HepG2 (cell line): ENCODE measurements around the gene TTBK1. TPM values are rescaled to one million over a fixed set of nuclear protein-coding genes. Genes with fewer than 3 reads are reported as not detected.

Experiments
- HHEX ChIP-seq: IDR thresholded peaks from 2 replicates; pipeline ENCODE4 v1.6.1; 2016; ENCODE audit warnings: control low read depth
- IKZF1 ChIP-seq: fragments of 450-650 bp; IDR thresholded peaks from 2 replicates; pipeline ENCODE4 v1.7.1; 2016
- PHB2 ChIP-seq: fragments of 450-650 bp; IDR thresholded peaks from 2 replicates; pipeline ENCODE4 v1.6.1; 2018; ENCODE audit not compliant: partially characterized antibody
- RFX3 ChIP-seq: IDR thresholded peaks from 2 replicates; pipeline ENCODE4 v1.6.1; 2016; ENCODE audit warnings: missing biosample characterization, missing genetic modification reagents
- RORA ChIP-seq: sonication (generic); formaldehyde crosslinking; IDR thresholded peaks from 2 replicates; pipeline ENCODE4 v1.5.0; 2020; ENCODE audit warnings: mild to moderate bottlenecking, missing genetic modification reagents, moderate library complexity
- SP5 ChIP-seq: IDR thresholded peaks from 2 replicates; pipeline ENCODE4 v1.6.1; 2016; ENCODE audit warnings: low read depth, borderline replicate concordance
- SRSF9 ChIP-seq: fragments of 200-400 bp; formaldehyde crosslinking; IDR thresholded peaks from 2 replicates; pipeline ENCODE4 v1.6.1; 2018; ENCODE audit warnings: borderline replicate concordance, mild to moderate bottlenecking, low read depth, low read length; ENCODE audit not compliant: insufficient read depth, poor library complexity, severe bottlenecking
- ZFP1 ChIP-seq: IDR thresholded peaks from 2 replicates; pipeline ENCODE4 v1.6.1; 2016
- ZMAT3 ChIP-seq: sonication (generic); formaldehyde crosslinking; conservative IDR thresholded peaks from 2 replicates; pipeline ENCODE4 v1.7.0; 2021; ENCODE audit warnings: missing genetic modification reagents
- ZNF589 ChIP-seq: sonication (generic); formaldehyde crosslinking; conservative IDR thresholded peaks from 2 replicates; pipeline ENCODE4 v1.8.0; 2022; ENCODE audit warnings: mild to moderate bottlenecking, moderate library complexity, missing genetic modification reagents
- ZNF75D ChIP-seq: sonication (generic); formaldehyde crosslinking; IDR thresholded peaks from 2 replicates; pipeline ENCODE4 v1.8.1; 2023; ENCODE audit warnings: missing genetic modification reagents, mild to moderate bottlenecking, borderline replicate concordance
- polyA plus RNA-seq, 8 experiments: library from polyadenylated mRNA; depleted of rRNA in 3 of 8; stranded (reverse) in 7 of 8; unstranded in 1 of 8; fragments of >200 nt; fragmentation: Illumina TruSeq in 4 of 8; extraction: Trizol in 4 of 8; gene quantifications; 2 replicates each; pipeline versions ENCODE4 v1.2.1 to v1.2.3, GENCODE V29; 2011 to 2016; ENCODE audit warnings: low read depth in 4 of 8, missing spikeins in 1 of 8, mixed read lengths in 1 of 8; ENCODE audit not compliant: insufficient read depth in 1 of 8
- total RNA-seq, 5 experiments: library from RNA; depleted of rRNA; stranded (reverse); fragments of >200 nt; fragmentation: Illumina TruSeq; extraction: Trizol; gene quantifications; 2 replicates each; pipeline ENCODE4 v1.2.3, GENCODE V29; 2016; ENCODE audit warnings: low read depth in 1 of 5
- TF ChIP-seq, protein P1 (sequence below), 2 experiments: fragments of 450-650 bp in 1 of 2; sonication (generic) in 1 of 2; formaldehyde crosslinking in 1 of 2; IDR thresholded peaks; 2 replicates each; pipeline versions ENCODE4 v1.6.1 to v1.8.0; 2016 to 2022; ENCODE audit warnings: antibody characterized with exemption in 1 of 2, mild to moderate bottlenecking in 1 of 2, missing genetic modification reagents in 1 of 2
- TF ChIP-seq, protein P2 (sequence below): sonication (generic); formaldehyde crosslinking; IDR thresholded peaks from 2 replicates; pipeline ENCODE4 v1.4.0; 2020; ENCODE audit warnings: low read depth, missing genetic modification reagents
- TF ChIP-seq, protein P3 (sequence below): sonication (generic); formaldehyde crosslinking; IDR thresholded peaks from 2 replicates; pipeline ENCODE4 v1.4.0; 2020; ENCODE audit warnings: missing genetic modification reagents

The TTBK1 gene
- total and polyA plus RNA-seq, 2 of the 13 experiments (the other 11 are each of a cell fraction or from before 2014, with no cell fraction given), result 0.24 to 0.33 TPM

DNA sequence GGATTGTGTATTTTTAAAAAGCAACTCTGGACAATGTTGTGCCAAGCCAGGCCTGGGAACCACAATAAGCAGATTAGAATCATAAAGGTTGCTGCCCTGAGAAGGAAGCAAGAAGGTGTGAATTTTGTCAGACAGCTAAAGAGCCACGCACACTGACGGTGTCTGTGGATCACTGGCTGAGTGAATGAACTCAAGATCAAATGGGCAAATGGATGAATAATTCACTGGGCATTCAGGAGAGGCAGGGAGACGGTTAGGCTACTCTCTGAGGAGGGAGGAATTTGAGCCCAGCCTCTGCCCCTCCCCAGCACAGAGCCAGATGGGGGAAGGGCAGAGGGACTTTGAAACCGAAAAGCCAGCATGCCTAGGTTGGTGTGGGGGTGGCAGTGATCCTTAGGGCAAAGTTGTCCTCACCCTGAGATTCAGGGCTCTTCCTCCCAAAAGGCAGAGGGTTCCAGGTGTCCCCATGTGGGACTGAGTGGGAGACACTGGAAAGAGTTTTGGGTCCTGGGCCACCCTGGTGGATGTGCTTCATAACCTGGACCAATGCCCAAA, 35.3 kb downstream of the TTBK1 start (continued):
- TF ChIP-seq, protein P1, sequence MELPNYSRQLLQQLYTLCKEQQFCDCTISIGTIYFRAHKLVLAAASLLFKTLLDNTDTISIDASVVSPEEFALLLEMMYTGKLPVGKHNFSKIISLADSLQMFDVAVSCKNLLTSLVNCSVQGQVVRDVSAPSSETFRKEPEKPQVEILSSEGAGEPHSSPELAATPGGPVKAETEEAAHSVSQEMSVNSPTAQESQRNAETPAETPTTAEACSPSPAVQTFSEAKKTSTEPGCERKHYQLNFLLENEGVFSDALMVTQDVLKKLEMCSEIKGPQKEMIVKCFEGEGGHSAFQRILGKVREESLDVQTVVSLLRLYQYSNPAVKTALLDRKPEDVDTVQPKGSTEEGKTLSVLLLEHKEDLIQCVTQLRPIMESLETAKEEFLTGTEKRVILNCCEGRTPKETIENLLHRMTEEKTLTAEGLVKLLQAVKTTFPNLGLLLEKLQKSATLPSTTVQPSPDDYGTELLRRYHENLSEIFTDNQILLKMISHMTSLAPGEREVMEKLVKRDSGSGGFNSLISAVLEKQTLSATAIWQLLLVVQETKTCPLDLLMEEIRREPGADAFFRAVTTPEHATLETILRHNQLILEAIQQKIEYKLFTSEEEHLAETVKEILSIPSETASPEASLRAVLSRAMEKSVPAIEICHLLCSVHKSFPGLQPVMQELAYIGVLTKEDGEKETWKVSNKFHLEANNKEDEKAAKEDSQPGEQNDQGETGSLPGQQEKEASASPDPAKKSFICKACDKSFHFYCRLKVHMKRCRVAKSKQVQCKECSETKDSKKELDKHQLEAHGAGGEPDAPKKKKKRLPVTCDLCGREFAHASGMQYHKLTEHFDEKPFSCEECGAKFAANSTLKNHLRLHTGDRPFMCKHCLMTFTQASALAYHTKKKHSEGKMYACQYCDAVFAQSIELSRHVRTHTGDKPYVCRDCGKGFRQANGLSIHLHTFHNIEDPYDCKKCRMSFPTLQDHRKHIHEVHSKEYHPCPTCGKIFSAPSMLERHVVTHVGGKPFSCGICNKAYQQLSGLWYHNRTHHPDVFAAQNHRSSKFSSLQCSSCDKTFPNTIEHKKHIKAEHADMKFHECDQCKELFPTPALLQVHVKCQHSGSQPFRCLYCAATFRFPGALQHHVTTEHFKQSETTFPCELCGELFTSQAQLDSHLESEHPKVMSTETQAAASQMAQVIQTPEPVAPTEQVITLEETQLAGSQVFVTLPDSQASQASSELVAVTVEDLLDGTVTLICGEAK (IDR thresholded peaks at IDR 0.05), result no peak
- TF ChIP-seq, protein P1 (CRISPR knock-in tag; IDR thresholded peaks at IDR 0.05), result no peak
- TF ChIP-seq SRSF9 (no peak), ZNF75D (CRISPR knock-in tag) (no peak), PHB2 (no peak), IKZF1 (no peak), ZNF589 (CRISPR knock-in tag) (no peak), HHEX (CRISPR knock-in tag) (no peak), SP5 (CRISPR knock-in tag) (peak; percentile 87; the same call in 1 of the 2 replicates), RORA (CRISPR knock-in tag) (no peak), ZMAT3 (CRISPR knock-in tag) (peak; percentile 26; the same call in 1 of the 2 replicates), RFX3 (CRISPR knock-in tag) (no peak), ZFP1 (CRISPR knock-in tag) (no peak)
- TF ChIP-seq, protein P2, sequence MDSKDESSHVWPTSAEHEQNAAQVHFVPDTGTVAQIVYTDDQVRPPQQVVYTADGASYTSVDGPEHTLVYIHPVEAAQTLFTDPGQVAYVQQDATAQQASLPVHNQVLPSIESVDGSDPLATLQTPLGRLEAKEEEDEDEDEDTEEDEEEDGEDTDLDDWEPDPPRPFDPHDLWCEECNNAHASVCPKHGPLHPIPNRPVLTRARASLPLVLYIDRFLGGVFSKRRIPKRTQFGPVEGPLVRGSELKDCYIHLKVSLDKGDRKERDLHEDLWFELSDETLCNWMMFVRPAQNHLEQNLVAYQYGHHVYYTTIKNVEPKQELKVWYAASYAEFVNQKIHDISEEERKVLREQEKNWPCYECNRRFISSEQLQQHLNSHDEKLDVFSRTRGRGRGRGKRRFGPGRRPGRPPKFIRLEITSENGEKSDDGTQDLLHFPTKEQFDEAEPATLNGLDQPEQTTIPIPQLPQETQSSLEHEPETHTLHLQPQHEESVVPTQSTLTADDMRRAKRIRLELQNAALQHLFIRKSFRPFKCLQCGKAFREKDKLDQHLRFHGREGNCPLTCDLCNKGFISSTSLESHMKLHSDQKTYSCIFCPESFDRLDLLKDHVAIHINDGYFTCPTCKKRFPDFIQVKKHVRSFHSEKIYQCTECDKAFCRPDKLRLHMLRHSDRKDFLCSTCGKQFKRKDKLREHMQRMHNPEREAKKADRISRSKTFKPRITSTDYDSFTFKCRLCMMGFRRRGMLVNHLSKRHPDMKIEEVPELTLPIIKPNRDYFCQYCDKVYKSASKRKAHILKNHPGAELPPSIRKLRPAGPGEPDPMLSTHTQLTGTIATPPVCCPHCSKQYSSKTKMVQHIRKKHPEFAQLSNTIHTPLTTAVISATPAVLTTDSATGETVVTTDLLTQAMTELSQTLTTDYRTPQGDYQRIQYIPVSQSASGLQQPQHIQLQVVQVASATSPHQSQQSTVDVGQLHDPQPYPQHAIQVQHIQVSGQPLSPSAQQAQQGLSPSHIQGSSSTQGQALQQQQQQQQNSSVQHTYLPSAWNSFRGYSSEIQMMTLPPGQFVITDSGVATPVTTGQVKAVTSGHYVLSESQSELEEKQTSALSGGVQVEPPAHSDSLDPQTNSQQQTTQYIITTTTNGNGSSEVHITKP (CRISPR knock-in tag), result no peak
- TF ChIP-seq, protein P3, sequence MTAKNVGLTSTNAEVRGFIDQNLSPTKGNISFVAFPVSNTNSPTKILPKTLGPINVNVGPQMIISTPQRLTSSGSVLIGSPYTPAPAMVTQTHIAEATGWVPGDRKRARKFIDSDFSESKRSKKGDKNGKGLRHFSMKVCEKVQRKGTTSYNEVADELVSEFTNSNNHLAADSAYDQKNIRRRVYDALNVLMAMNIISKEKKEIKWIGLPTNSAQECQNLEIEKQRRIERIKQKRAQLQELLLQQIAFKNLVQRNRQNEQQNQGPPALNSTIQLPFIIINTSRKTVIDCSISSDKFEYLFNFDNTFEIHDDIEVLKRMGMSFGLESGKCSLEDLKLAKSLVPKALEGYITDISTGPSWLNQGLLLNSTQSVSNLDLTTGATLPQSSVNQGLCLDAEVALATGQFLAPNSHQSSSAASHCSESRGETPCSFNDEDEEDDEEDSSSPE (CRISPR knock-in tag), result no peak
